Umbilical cord (tissue), 2 donors: ENCODE measurements around the gene PITPNC1. TPM values are rescaled to one million over a fixed set of nuclear protein-coding genes. Genes with fewer than 3 reads are reported as not detected.
"Not testable (repeated sequence)": the region's sequence is repeated elsewhere in the genome, so short reads cannot be mapped to it uniquely, and the experiment has no call there.

ENCODE experiments used
- DNase-seq: peaks from one replicate; pipeline ENCODE4 v3.0.0-alpha.2; 2015; ENCODE audit warnings: low spot score
- total RNA-seq: library from RNA; depleted of rRNA; stranded (reverse); fragments of >200 nt; gene quantifications from one replicate; pipeline ENCODE4 v1.2.3, GENCODE V29; 2014; ENCODE audit warnings: low replicate concordance; ENCODE audit not compliant: insufficient read depth

Gene PITPNC1
- 32.0 TPM for total RNA-seq

- peak; percentile 92 for DNase-seq
Measured at GRCh38 chr17:67376737-67377487, at the start of gene PITPNC1. Gene PITPNC1, plus strand, starts transcription at chr17:67377281.

GRCh38 chr17:67328026-67328425, 49.1 kb upstream of the PITPNC1 start:
- no peak for DNase-seq

GRCh38 chr17:67331381-67332161, 45.5 kb upstream of the PITPNC1 start:
- not testable (repeated sequence) for DNase-seq

GRCh38 chr17:67332162-67332508, 44.9 kb upstream of the PITPNC1 start:
- DNase-seq, result not testable (repeated sequence)

GRCh38 chr17:67335245-67335835, 41.7 kb upstream of the PITPNC1 start:
- no peak for DNase-seq

- no peak for DNase-seq
Measured at GRCh38 chr17:67336859-67337258, 40.2 kb upstream of the PITPNC1 start.

- DNase-seq, result not testable (repeated sequence)
Measured at GRCh38 chr17:67338353-67338752, 38.7 kb upstream of the PITPNC1 start.

GRCh38 chr17:67343237-67343636, 33.8 kb upstream of the PITPNC1 start:
- no peak for DNase-seq

- no peak for DNase-seq
Measured at GRCh38 chr17:67347826-67348225, 29.3 kb upstream of the PITPNC1 start.

GRCh38 chr17:67349420-67349819, 27.7 kb upstream of the PITPNC1 start:
- no peak for DNase-seq

- DNase-seq, result no peak
Measured at GRCh38 chr17:67353161-67353560, 23.9 kb upstream of the PITPNC1 start.

- peak; percentile 2 for DNase-seq
Measured at GRCh38 chr17:67353929-67354574, 23.0 kb upstream of the PITPNC1 start.

- no peak for DNase-seq
Measured at GRCh38 chr17:67358612-67359011, 18.5 kb upstream of the PITPNC1 start.

GRCh38 chr17:67359960-67360791, 16.9 kb upstream of the PITPNC1 start:
- DNase-seq, result no peak

- no peak for DNase-seq
Measured at GRCh38 chr17:67360880-67361279, 16.2 kb upstream of the PITPNC1 start.

GRCh38 chr17:67362173-67362572, 14.9 kb upstream of the PITPNC1 start:
- no peak for DNase-seq

- DNase-seq, result no peak
Measured at GRCh38 chr17:67364847-67365737, 12.0 kb upstream of the PITPNC1 start.

GRCh38 chr17:67365738-67366192, 11.3 kb upstream of the PITPNC1 start:
- DNase-seq, result peak; percentile 26

- DNase-seq, result peak; percentile 94
Measured at GRCh38 chr17:67366193-67367157, 10.6 kb upstream of the PITPNC1 start, which contains the start of gene PSMD12. Gene PSMD12, minus strand, starts transcription at chr17:67366577. Its CDS starts 58 bp downstream, at chr17:67366519.
